Forelimb muscle (tissue), 1 donor: ENCODE results near the gene SOHLH2. TPM values are rescaled to one million over a fixed set of nuclear protein-coding genes. Genes with fewer than 3 reads are reported as not detected.
A peak's percentile ranks its signal among the peaks of the same experiment; 100 is the strongest.

ENCODE experiments used
- DNase-seq: peaks from one replicate; pipeline ENCODE4 v3.0.0-alpha.2; 2013; ENCODE audit warnings: low read depth
- polyA plus RNA-seq: library from polyadenylated mRNA; unstranded; fragments of 120-200 nt; gene quantifications from one replicate; pipeline ENCODE4 v1.2.1, GENCODE V29; 2013; ENCODE audit not compliant: insufficient read length

The SOHLH2 gene
- polyA plus RNA-seq, 1 donor = 2.5 TPM

- DNase-seq = peak; percentile 85
Measured at GRCh38 chr13:36131931-36132297, 82.4 kb downstream of the SOHLH2 start.

DNA sequence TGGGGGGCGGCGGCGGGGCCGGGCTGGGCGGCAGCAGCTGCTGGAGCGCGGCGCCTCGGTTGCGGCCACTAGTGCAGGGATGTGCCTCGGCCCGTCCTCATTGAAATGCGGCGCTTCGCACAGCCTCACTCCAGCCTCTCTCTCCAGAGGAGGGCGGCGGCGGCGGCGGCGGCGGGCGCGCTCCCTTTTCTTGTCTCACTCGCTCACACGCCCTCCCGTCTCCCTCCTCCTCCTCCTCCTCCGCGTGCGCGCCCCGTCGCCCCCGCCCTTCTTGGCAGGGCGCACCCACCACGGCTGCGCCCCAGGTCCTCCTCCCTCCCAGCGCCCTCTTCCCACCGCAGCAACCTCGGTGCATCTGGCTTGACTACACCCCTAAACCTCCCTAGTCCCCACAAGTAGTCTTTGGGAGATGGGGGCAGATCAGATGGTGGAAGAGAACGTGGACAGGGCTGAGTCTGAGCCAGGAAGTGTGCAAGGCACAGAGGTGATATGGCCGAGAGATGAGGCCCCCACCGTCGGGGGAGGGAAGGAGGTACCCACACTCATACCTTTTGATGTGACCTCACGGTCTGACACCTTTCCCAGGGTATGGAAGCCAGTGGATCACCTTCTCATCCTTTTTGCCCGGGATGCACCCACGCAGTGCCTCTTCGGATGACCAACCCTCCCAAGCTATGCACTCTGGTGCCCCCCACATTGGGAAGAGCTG is 83.0 kb downstream of the SOHLH2 start, which contains the start of gene DCLK1:
Gene DCLK1 (minus strand): TSS at position 161 of the 709 bp plus-strand sequence.
- DNase-seq = peak; percentile 56

- no peak for DNase-seq
Measured at GRCh38 chr13:36130552-36131221, 83.7 kb downstream of the SOHLH2 start.

GRCh38 chr13:36130193-36130551 is 84.2 kb downstream of the SOHLH2 start:
- no peak for DNase-seq

GRCh38 chr13:36129539-36129938 is 84.8 kb downstream of the SOHLH2 start:
- no peak for DNase-seq

DNA sequence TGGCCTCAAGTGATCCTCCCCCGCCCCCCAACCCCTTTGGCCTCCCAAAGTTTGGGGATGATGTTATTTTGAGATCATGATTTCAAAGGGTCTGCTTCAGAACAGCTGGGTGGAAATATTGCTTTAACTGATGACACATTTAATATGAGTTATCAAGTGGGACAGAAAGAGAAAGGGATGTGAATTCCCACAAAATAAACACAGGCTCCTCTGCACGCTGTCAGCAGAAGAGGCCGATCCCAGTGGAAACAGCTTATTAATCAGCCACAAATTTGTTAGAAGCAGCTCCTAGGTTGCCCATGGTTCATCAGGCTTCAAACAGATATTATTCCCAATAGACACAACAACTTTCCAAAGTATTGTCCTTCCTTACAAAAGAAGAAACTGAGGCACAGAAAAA is 87.9 kb downstream of the SOHLH2 start:
- DNase-seq = no peak

GRCh38 chr13:36125841-36126240 is 88.5 kb downstream of the SOHLH2 start:
- DNase-seq = no peak

DNA sequence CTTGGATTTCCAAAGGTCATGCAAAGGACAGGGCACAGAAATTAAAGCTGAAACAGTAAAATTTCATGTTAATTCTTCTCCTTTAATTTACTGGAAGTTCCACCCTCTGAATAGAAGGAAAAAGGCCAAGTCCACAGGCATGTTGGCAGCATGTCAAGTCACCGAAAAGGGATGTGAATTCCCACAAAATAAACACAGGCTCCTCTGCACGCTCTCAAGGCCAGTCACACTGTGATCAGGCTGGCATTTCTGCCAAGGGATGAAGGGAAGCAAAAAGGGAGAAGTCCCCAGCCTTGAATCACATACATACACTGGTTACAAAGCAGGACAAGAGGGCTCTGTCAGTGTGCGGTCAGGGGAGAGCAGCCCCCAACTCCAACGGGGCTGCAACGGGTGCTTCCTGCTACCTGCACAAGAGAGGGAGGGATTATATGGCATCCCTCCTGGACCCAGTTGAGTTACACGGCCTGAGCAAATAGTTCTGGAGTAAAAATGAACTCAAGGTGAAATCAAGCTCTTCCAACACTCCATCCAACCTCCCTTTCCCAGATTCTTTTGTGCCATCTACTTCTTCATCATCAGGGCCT is 90.0 kb downstream of the SOHLH2 start:
- DNase-seq = no peak

Other genes with a start within 250 kb of the SOHLH2 start
- gene DCLK1, start 83.2 kb downstream of the SOHLH2 start, polyA plus RNA-seq = 77.3 TPM
- 2.6 TPM for gene CCDC169, start 83.3 kb upstream of the SOHLH2 start, polyA plus RNA-seq
- 62.0 TPM for gene SPART, start 131.8 kb upstream of the SOHLH2 start, polyA plus RNA-seq
- 0.54 TPM for gene CCNA1, start 217.9 kb upstream of the SOHLH2 start, polyA plus RNA-seq